ENCODE data around the gene ISG20L2.

ISG20L2 gene

DNA sequence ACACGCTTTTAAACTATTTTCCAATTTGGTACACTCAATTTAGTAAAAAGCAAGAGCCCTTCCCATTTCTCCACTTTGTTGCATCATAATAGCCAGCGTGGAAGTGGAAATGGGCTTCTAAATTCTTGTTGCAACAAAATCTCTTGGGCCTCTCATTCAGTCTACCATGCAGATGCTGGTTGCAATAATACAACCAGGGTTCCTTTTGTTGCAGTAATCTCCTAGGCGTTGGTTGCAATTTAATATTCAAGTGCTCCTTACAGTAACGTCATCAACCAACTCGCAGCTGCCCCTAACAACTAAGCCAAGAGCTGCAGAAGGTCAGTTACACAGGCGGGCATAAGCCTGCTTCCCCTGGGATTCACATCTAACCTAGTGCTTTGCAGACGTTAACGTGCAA, 25.7 kb upstream of the ISG20L2 start:
- peaks cover 36% of the 10 kb centered on the region for H3K4me1 ChIP-seq
- H4K20me1 ChIP-seq: no peaks in the 10 kb centered on the region
- H3K9me3 ChIP-seq: no peaks in the 10 kb centered on the region
- H3K27me3 ChIP-seq: no peaks in the 10 kb centered on the region
- TF ChIP-seq Cebpa-rat (IDR thresholded peaks at IDR 0.05): 0 out of 2 replicates have a peak, but pooled peaks have one; percentile 16
- peak overlapping the region; percentile 98 for H3K27ac ChIP-seq
- peak overlapping the region; percentile 94 for H3K4me2 ChIP-seq
- H3K9ac ChIP-seq: peak overlapping the region; percentile 100; the same call in 1 of the 2 replicates
- H3K4me3 ChIP-seq: peak overlapping the region; percentile 12; the same call in 1 of the 2 replicates
- H3K36me3 ChIP-seq: peaks cover 6% of the 10 kb centered on the region; the same call in 1 of the 2 replicates

DNA sequence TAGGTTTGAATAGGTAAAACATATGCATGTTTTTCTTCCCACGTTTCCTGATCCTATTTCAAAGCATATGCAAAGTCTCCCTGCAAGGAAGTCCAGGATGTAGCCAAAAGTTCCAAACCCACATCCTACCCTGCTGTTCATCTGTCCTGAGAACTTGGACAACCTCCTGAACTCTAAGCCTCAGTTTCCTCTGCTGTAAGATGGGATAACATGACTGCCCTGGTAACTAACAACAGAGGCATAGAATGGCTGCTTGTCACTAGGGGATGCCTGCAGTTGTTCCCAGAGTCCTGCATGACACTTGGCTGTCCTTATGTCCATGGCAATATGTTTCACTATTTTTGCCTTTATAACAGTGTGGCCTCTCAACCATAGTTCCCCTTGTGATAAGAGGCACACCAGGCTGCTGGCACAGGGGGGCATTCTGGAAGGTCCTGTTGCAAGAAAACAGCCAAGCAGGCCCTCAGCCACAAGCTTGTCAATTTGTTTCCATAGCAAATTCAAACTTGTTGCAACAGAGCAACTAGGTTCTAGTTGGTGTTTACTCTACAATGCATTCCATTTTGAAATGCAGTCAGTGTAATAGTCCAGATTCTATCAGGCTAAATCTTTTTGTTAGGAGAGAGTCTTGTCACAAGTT, 24.4 kb upstream of the ISG20L2 start:
- peaks cover 18% of the 10 kb centered on the region; the same call in 1 of the 2 replicates for H3K36me3 ChIP-seq
- peaks cover 42% of the 10 kb centered on the region for H3K4me1 ChIP-seq
- H3K9ac ChIP-seq: peak overlapping the region; percentile 100
- H3K27ac ChIP-seq: peak overlapping the region; percentile 98
- 0 out of 2 replicates have a peak, but pooled peaks have one; percentile 27 for TF ChIP-seq Cebpa-rat (IDR thresholded peaks at IDR 0.05)
- H4K20me1 ChIP-seq: peaks cover 2% of the 10 kb centered on the region; the same call in 1 of the 2 replicates
- peak overlapping the region; percentile 84 for H3K4me3 ChIP-seq
- H3K27me3 ChIP-seq: no peaks in the 10 kb centered on the region
- no peaks in the 10 kb centered on the region for H3K9me3 ChIP-seq
- peak overlapping the region; percentile 94 for H3K4me2 ChIP-seq

DNA sequence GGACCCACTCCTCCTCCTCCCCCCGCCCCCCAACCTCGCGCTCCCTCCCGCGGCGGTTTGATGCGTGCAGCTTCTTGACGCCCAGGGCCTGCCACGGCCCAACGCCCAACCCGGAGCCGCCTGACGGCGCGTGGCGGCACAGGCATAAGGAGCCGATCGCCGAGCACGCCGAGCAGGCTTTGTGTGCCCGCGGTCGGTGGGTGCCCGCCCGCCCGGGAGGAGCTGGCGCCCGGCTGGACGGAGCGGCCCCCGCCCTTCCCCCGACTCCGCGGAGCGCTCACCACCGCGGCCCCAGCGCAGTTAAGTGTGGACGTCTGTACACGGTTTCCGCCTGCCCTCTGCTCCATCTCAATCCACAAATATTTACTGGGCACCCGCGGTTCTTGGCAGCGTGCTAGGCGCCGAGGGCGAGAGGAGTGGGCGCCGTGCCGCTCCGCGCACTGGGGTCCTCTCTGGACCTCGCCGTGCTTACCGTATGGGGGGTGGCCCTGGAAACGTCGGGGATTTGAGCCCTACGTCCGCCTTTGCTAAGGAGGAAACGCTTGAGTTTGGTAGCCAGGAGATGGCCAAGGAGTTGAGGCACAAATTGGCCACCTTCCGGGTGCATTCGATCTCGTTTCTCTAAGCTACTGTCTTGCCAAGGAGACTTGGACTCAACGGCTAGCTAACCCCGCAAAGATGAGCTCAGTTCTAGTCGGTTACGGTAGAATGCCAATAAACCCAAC, 23.4 kb upstream of the ISG20L2 start:
- H4K20me1 ChIP-seq: peaks cover 10% of the 10 kb centered on the region
- peak overlapping the region; percentile 98 for H3K27ac ChIP-seq
- H3K4me2 ChIP-seq: peak overlapping the region; percentile 94
- H3K4me3 ChIP-seq: peak overlapping the region; percentile 84
- H3K9ac ChIP-seq: peak overlapping the region; percentile 100
- no peaks in the 10 kb centered on the region for H3K27me3 ChIP-seq
- no peak for TF ChIP-seq Cebpa-rat (IDR thresholded peaks at IDR 0.05)
- peaks cover 46% of the 10 kb centered on the region for H3K4me1 ChIP-seq
- H3K36me3 ChIP-seq: peaks cover 18% of the 10 kb centered on the region; the same call in 1 of the 2 replicates
- H3K9me3 ChIP-seq: no peaks in the 10 kb centered on the region

DNA sequence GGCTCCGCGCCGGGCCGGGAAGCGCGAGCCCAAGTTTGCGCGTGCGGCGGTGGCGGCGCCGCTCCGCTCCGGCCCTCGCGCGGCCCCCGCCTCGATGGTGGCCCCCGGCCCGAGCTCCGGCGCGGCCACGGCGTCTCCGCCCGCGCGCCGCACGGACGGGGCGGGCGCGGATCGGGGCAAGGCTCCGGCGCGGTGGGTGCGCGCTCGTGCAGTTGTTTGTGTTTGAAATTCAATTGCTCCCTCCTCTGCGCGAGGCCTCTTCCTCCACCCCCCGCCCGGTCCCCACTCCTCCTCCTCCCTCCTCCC, 22.8 kb upstream of the ISG20L2 start, which contains the start of gene HDGF:
Gene HDGF, minus strand, starts transcription at position 225 of the 306 bp plus-strand sequence. CDS start 246 bp downstream, outside the sequence.
- H3K27ac ChIP-seq: peak within 1 kb of the TSS; percentile 98
- no peaks in the 10 kb centered on the region for H3K27me3 ChIP-seq
- H3K4me1 ChIP-seq: peaks cover 51% of the 10 kb centered on the region
- H3K4me2 ChIP-seq: peak within 1 kb of the TSS; percentile 96
- peaks cover 18% of the 10 kb centered on the region; the same call in 1 of the 2 replicates for H3K36me3 ChIP-seq
- no peak for TF ChIP-seq Cebpa-rat (IDR thresholded peaks at IDR 0.05)
- H3K9ac ChIP-seq: peak within 1 kb of the TSS; percentile 100
- H4K20me1 ChIP-seq: peaks cover 16% of the 10 kb centered on the region
- H3K4me3 ChIP-seq: peak within 1 kb of the TSS; percentile 84
- H3K9me3 ChIP-seq: no peaks in the 10 kb centered on the region

DNA sequence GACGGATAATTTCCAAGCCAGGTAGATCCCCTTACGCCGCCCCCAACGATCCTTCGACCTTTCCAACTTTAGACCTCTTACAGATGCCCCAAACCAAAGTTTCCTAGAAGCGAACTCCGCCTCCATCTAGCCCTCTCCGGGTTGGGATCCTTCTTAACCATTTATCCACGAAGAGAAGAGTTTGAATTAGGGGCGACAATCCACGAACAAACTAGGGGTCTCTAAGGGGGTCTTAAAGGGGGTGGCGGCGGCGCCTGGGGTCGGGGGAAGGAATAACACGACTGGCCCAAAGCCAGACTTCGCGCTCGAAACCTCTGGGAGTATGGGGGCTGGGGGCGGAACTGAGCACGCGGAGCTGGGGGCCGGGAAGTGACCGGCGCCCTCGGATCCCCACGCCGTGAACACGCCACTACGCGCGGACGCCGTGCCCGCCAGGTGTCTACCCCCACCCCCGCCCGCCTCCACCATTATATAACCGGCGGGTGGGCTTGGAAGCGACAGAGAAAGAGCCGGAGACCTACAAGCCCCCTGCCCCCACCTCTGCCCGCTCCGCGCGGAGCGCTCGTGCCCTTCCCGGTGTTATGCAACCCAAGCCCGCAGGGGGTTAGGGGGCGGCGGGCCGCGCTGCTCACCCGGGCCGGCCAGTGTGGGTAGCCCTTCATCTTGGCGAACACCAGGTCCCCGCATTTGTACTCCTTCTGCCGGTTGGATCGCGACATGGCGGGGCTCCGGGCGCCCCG, 22.3 kb upstream of the ISG20L2 start:
- Histone ChIP-seq H3K27ac (peak overlapping the region; percentile 98), H3K9me3 (no peaks in the 10 kb centered on the region), H3K9ac (peak overlapping the region; percentile 100), H3K4me1 (peaks cover 54% of the 10 kb centered on the region), H4K20me1 (peaks cover 21% of the 10 kb centered on the region), H3K36me3 (peaks cover 23% of the 10 kb centered on the region), H3K4me3 (peak overlapping the region; percentile 84), H3K4me2 (peak overlapping the region; percentile 96), H3K27me3 (no peaks in the 10 kb centered on the region)
- TF ChIP-seq Cebpa-rat (IDR thresholded peaks at IDR 0.05): peak; percentile 61; the same call in 1 of the 2 replicates

DNA sequence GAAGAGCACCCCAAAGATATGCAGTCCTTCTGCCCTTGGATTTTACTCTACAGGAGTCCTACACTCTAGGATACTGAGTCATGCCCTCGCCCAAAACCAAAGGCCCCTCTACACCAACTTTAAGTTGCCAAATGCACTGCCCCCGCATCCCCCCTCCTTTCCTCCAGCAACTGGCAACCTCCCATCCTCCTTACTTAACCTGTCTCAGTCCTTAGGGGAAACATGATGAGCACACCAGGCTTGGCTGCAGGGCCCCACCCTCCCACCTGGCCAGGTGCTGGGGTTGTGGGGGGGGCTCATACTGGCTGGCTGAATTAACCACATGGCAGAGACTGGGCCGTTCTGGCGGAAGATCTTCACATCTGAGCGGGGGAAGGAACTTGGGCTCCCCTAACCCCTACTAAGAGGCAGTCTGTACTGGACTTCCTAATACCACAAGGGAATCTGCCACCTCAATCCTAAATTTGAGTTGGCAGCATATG, 21.7 kb upstream of the ISG20L2 start:
- no peak for TF ChIP-seq Cebpa-rat (IDR thresholded peaks at IDR 0.05)
- H3K9ac ChIP-seq: peak overlapping the region; percentile 100
- H3K4me1 ChIP-seq: peaks cover 54% of the 10 kb centered on the region
- peak overlapping the region; percentile 98 for H3K27ac ChIP-seq
- peak overlapping the region; percentile 84 for H3K4me3 ChIP-seq
- H4K20me1 ChIP-seq: peaks cover 27% of the 10 kb centered on the region
- H3K4me2 ChIP-seq: peak overlapping the region; percentile 96
- peaks cover 29% of the 10 kb centered on the region for H3K36me3 ChIP-seq
- H3K9me3 ChIP-seq: no peaks in the 10 kb centered on the region
- no peaks in the 10 kb centered on the region for H3K27me3 ChIP-seq

DNA sequence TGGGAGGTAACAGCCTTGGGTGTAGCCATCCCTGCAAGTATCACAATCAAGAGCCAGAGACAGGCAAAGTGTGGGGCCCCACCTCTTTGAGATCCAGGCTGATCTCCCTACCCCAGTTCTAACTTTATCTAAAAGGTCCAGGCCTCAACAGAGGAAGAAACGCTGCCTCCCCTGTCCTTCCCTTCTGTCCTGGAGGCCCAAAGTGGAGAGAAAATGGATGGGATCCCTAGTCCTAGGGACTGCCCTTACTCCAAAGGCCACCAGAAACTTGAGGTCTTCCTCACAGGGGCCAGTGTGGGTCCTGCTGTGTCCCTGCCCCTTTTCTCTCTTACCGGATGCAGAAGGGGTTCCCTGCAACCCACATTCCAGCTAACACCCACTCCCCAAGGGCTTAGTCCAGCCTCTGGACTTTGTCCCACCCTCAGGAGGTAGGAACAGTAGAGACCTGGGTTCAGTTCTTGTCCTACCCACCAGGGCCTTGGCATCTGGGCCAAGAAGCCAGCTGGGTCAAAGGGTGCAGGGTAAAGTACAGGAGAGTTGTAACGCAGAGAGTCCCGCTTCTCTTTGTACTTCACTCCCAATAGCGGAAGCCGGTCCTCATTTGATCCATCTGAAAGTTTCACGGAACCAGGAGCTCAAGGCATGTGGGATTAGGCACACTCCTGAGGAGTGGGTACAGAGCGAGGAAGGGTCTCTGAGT, 21.0 kb upstream of the ISG20L2 start:
- Histone ChIP-seq H3K36me3 (peaks cover 36% of the 10 kb centered on the region), H4K20me1 (peaks cover 34% of the 10 kb centered on the region), H3K4me3 (peak overlapping the region; percentile 84), H3K27me3 (no peaks in the 10 kb centered on the region), H3K9me3 (no peaks in the 10 kb centered on the region), H3K27ac (peak overlapping the region; percentile 98), H3K4me1 (peaks cover 54% of the 10 kb centered on the region), H3K9ac (peak overlapping the region; percentile 100), H3K4me2 (peak overlapping the region; percentile 96)
- no peak for TF ChIP-seq Cebpa-rat (IDR thresholded peaks at IDR 0.05)

DNA sequence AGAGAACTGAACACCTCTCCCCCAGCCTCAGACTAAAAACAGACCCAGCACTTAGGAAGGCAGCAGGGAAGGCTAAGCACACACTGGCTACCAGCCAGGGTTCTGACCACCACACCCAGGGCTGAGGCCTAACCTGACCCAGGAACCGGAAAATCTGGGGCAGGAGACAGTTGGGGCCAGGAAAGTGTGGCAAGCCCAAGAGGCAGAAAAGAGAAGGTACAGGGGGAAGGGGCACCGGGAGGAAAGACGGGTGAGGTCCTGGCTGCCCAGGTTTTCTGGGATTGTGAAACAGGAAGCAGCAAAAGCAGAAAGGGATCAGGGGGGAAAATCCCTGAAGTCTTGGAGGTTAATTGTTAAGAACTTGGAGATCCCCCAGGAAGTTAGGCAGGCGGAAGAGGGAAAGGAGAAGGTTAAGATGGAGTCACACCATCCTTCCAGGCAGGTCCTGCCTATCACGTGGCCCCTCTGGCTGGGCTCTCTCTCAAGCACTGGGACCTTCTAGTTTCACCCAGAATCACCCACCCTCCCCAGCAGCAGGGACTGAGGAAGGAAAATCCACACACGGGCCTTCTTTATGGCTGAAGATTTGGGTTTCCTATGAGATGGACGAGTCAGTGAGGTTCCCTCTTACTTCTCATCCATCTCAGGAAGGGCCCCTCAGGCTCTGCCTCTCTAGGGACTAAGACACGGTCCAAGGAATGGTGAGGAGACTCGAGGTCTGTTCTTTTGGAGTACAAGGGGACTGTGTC, 20.3 kb upstream of the ISG20L2 start:
- H3K27me3 ChIP-seq: no peaks in the 10 kb centered on the region
- H3K36me3 ChIP-seq: peaks cover 41% of the 10 kb centered on the region
- no peak for TF ChIP-seq Cebpa-rat (IDR thresholded peaks at IDR 0.05)
- H3K4me2 ChIP-seq: peak overlapping the region; percentile 96
- H3K9me3 ChIP-seq: no peaks in the 10 kb centered on the region
- peaks cover 50% of the 10 kb centered on the region for H3K4me1 ChIP-seq
- peak overlapping the region; percentile 98 for H3K27ac ChIP-seq
- H3K9ac ChIP-seq: peak overlapping the region; percentile 100
- peak overlapping the region; percentile 84 for H3K4me3 ChIP-seq
- H4K20me1 ChIP-seq: peaks cover 39% of the 10 kb centered on the region
